NCI-H1092 treated with DMSO at 0.1 percent for 48 hours (cell line): ENCODE data around the gene ERGIC1.
A peak's percentile ranks its signal among the peaks of the same experiment; 100 is the strongest.

Experiments used
- DNase-seq: peaks from one replicate; lab custom pipeline; 2025; lab: John Stamatoyannopoulos, UW

The ERGIC1 gene

DNA sequence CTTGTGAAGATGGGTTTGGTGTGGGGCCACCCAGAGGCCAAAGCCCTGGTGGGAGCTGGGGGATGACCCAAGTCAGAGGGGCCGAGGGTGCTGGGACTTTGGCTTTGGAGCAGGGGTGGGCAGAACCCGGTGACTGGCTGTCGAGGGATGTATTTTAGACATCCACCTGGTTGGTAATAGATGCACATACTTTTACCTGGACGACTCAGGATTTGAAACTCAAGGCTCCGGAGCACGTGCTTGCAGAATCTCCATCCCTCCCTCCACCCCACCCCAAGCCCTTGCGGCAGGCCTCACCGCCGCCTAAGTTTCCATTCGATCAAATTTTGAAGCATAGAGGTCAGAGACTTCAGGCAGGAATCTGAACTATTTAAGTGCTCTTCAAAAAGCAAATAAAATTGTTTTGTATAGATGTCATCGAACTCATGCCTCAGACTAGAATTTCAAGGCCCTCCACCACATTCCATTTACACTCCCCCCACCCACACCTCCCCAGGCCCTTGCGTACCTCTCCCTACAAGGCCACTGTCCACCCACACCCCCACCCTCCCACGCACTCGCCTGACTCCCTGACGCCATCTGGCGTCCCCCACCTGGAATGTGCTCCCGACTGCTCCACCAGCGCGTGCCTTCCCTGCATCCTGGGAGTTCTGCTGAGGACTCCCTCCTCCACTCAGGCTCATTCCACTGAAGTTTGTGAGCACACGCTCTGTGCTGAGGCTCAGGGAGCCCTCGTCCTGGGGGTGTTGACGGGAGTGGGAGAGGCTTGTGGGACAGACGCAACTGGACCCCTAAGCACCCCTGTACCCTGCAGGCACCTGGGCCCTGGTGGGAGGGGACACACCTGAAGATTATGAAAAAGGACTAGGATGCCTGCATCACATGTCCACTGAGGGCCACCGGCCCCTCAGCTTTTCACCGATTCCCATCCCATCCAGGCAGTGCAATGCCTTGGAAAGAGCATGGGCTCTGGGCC lies 68.7 kb downstream of the ERGIC1 start:
- DNase-seq, result no peak

DNA sequence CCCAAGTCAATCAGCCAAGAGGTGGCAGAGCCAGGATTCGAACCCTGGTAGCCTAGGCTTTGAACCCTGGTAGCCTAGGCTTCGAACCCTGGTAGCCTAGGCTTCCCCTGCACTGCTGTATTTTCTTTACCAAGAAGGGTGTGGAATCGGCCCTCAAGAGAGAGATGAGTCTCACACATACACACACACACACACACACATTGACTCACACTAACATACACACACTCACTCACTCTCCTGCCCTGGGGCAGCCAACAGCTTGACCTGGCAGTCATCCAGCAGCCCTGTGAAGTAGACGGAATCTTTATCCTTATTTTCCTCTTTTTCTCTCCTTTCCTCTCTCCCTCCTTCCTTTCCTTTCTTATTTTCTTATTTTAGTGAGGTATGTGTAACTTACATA lies 69.7 kb downstream of the ERGIC1 start:
- no peak for DNase-seq

DNA sequence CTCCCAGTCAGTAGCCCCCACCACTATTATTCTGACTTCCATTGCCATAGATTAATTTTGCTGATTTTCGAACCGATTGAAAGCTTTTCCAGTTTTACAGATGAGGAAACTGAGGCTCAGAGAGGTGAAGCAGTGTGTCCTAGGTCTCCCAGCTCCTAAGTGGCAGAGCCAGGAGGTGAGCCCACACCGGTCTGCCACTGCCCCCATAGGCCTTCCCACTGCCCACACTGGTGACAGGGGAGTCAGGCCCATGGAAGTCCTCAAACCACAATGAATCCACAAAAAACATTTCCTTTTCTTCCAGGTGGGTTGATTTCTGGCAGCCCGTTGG lies 70.2 kb downstream of the ERGIC1 start:
- no peak for DNase-seq

DNA sequence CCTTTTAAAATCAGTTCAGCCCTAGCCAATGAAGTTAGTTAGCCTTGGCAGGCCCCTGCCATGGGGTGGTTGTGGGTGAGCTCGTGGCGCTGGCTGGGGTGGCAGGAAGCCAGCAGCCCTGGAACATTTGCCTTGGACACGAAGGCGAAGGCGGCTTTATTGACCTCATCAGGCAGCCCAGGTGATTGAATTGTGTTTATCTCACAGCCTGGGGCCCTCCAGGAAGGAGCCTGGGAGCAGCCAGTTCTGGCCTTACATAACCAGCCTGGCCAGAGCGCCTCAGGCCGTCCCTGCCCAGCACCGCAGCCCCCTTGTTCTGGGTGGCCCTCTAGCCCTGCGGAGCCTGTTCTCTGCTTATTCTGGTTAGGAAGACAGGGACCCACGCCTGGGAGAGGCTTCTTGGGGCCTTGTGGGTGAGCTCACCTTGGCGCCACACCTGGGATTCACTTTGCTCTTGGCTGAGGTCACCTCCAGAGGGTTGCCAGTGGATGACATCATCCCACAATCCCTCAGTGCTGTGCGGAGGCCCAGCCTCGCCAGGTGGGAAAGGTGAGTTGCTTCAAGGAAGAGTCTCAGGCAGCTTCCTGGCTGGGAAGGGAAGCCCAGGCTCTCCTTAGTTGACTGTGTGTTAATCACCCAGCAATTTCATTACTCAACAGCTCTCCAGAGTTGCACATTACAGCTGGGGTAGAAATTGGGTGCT lies 70.7 kb downstream of the ERGIC1 start:
- DNase-seq, result peak; percentile 35

DNA sequence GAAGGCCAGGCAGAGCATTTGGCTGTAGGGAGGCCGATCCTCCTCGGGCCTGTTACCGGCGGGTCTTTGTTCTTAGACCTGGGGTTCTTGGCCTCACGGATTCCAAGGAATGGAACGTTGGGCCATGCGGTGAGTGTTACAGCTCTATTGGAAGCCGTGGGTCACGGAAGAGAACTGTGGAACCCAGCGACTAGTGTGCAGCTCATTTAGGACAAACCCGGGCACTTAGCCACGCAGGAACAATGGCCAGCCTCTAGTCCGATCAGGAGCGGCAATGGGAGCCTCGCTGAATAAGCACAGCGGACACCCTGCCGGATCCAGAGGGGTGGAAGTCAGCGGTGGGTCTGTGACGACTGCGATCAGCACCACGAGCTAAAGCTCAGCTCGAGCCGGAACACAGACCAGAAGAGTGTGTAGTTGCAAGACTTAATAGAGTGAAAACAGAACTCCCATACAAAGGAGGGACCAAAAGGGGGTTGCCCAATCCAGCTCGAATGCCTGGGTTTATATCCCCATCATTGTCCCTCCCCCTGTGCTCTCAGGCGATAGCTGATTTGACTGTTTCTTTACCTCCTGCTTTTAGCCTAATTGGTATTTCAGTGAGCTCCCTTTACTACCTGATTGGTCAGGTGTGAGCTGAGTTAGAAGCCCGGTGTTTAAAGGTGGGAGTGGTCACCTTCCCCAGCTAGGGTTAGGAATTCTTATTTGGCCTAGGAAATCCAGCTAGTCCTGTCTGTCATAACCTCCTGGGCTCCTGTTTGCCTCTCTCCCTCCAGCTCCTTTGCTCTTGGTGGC lies 71.5 kb downstream of the ERGIC1 start:
- DNase-seq, result no peak

DNA sequence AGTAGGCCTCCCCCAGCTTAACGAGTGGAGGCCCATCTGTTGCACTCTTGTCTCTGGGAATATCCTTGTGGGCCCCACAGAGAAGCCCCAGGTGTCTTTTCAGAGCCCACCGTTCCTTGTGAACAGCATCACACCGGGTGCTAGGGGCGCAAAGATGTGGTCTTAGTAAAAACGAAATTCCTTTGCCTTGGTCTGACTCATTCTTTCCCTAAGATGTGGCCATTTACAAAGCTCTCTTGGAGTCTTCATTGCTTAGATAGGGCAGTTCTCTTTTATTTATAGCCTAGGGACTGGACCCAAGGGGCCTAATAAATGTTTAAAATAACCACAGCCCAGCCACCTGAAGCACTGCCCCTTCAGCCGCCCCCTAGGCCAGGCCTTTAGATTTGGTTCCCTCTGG lies 72.4 kb downstream of the ERGIC1 start:
- DNase-seq, result no peak

DNA sequence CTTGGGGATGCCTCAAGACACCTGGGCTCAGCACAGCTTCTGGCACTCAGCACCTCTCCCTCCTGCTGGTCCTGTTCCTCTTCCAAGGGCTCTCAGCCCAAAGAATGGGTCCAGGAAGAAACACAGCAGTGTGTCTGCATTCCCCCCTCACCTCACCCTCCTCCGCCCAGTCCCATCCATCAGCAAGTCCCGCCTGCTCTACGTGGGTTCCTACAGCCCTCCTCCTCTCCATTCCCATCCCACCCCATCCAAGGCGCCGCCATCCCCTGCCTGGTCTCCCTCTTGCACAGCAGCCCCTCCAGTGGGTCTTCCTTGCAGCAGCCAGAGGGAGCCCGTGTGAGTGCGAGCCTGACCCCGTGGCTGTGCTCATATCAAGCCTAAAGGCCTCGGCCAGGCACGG lies 72.8 kb downstream of the ERGIC1 start:
- DNase-seq, result no peak

DNA sequence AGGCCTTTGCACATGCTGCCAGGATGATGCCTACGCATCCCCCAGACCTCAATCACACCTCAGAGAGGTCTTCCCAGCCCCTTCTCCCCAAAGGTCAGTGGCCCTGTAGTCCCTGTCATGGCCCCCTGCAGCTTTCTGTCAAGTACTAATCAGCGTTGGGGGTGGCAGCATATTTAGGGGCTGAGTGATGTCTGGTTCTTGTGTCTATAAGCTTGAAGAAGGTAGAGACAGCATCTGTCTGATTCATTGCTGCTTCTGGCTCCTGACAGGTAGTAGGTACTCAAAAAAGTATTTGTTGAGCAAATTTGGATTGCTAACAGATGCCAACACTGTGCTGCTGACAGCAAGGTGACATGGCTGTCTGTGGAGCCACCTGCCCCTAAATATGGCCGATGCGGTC lies 73.6 kb downstream of the ERGIC1 start:
- no peak for DNase-seq

DNA sequence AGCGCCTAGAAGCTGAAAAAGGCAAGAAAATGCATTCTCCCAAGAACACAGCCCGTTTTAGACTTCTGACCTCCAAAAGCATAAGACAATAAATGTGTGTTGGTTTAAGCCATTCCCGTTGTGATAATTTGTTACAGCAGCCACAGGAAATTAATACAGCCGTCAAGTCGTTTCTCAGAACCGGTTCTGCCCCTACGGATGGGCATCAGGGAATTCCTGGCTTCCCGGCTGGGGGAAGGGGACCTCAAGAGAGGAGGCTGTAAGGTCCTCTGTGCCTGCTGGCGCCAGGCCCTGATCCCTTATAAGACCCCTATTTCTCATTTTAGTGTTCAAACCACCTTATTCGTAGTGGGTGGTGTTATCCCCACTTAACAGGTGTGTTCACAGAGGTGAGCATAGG lies 74.6 kb downstream of the ERGIC1 start:
- DNase-seq, result no peak

DNA sequence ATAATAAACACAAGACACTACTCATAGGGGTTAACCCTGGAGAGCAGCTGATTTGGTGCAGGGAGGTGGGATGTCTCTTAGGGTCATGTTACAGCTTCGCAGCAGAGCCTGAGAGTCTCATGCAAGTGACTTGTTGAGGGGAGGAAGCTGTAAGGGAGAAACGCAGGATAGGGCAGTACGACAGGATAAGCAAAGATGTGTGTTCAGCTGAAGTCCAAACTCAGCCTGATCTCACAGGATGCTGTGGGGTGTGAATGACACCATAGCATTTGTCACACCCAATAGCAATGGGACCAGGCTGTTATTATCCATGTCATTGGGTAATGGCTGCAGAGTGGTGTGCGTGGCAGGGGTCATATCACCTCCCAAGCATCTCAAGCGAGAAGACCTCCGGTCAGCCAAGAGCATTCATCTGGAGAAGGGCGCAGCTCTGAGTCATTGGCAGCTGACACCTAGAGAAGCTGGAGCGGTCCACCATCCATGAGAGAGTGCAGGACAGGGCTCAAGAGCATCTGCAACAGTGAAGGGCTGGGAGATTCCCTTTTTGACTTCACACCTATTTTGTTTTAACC lies 76.0 kb downstream of the ERGIC1 start:
- DNase-seq, result no peak

DNA sequence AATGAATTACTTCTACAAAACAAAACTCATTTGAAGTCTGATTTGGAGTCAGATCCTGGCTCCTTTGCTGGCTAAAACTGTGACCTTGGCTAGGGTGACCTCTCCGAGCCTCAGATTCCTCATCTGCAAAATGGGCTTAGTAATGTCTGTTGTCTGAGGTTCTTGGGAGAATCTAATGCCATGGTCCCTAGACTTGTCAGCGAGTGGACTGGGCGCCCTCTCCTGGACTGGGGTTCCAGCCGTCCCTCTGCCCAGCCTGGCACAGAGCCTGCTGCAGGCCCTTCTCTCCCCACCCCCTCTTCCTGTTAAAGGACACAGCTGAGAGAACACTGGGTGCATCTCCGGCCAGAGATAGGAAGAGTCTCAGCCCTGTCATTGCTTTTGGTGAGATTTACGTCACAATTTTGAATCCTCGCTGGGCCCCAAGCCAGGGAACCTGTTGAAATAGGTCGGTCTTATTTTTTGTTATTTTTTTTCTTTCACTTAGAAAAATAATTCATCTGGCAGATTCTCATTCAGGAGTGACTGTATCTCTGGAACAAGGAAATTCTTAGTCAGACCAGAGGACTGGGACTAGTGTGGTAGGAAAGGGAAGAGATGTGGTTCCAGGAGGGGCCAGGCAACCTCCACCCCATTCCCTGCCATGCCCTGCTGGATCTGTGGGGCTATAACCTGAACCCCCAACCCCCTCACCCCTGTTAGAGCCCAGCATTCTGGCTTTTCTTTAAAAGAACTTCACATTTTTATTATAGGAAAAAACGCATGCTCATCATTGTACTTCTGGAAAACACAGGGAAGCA lies 77.0 kb downstream of the ERGIC1 start:
- no peak for DNase-seq

DNA sequence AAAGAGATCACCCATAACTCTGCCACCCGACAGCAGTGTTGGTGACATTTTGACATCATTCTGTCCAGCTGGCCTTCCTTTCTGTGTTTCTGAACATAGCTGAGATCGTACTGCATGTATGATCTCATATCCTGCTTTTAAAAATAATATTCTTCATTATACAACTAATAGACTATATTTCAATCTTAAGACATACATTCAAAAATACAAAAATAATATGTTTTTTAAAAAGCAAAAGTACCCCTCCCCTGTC lies 77.5 kb downstream of the ERGIC1 start:
- no peak for DNase-seq

DNA sequence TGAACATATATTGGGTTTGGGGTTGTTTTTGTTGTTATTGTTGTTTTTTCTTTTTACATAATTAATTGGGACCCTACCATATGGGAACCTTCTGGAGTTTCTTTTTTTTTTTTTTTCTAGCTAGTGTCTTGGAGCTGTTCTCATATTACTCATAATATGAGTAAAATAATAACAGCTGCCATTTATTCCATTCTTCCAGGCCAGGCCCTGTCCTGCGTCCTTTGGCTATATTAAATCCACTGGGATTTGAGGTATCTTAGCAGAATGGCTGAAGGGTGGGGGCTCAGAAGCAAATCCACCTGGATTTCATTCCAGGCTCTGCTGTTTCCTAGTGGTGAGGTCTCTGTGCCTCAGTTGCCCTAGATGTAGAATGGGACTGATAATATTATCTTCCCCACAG lies 77.9 kb downstream of the ERGIC1 start:
- no peak for DNase-seq

DNA sequence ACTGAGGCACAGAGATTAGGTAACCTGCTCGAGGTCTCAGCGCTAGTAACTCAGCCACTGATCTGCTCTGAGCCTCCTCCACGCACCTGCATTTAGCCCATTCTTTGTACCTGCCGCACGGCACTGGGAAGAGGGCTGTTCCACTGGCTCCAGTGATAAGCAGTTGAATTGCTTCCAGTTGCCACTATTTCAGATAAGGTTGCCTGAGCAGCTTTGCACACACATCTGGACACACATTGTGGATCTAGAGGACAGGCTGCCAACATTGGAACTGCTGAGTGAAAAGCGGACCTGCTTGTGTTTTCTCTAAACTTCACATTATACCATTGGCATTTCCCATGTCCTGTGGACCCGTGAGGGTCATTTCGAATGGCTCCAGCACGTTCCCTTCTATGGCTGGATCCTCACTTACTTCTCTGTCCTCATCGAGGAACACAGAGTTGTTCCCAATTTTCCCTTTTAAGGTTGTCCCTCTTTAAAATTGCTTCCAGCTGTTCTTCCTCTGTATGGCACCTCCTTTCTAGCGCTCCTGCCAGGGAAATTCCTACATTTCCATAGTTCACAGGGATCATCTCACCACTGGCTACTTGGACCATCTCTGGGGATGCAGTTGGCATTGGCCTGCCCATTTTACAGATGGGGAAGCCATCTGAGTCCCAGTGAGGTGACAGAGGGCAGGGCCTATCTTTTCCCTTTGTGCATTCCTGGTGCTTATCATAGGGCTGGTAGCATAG lies 79.2 kb downstream of the ERGIC1 start:
- no peak for DNase-seq

DNA sequence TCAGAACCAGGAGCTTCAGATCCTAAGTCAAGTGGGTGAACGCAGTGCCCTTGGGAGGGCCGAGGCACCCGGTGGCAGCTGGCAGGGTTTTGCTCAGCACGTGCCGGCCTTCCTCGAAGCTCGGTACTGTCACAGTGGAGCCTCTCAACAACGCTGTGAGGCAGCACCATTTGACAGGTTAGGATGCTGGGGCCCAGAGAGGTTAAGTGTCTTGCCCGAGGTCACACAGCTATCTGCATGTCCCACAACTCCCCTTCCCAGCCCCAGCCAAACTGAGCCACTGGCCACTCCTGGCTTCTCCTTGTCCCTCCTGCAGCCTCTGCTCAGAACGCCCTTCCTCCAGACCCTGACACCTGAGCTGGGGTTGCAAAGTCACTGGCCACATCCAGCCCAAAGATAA lies 81.5 kb downstream of the ERGIC1 start:
- no peak for DNase-seq

DNA sequence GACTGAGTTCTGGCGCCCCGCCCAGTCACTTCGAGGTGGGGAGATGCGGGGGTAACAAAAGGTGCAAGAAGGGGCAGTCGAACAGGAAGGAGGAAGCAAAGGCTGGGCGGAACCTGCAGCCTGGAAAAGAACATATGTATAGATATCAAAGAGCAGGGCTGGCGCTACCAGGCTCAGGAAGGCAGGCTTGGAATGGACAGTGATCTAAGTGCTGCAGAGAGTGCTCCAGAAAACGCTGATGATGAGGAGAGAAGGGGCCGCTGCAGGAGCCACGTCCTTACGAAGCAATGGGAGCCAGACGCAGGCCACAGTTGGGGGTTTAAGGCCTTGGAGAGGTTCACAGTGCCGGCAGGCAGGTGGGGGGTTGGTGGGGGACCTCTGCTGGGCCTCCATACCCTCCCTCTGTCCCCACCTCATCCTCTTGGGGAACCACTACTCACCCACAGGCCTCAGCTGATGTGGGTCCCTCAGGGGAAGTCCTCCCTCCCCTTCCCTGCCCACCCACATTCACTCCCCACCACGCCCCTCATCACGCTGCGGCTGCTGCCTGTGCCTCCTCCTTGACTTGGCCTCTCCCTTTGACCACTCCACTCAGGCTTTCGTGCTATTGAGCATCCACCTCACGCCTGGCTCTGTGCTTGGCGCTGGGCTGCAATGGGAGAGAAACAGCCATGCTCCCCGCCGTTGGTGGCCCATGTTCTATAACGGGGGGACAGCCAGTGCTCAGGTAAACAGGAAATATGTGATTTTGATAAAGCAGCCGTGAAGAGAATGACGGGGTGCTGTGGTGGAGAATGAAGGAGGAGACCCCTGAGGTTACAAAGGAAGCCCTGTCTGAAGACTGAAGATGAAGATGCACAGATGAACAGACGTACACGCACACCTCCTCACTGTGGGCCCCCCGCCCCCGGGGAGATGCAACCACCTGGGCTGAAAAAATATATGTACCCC lies 84.6 kb downstream of the ERGIC1 start:
- no peak for DNase-seq

DNA sequence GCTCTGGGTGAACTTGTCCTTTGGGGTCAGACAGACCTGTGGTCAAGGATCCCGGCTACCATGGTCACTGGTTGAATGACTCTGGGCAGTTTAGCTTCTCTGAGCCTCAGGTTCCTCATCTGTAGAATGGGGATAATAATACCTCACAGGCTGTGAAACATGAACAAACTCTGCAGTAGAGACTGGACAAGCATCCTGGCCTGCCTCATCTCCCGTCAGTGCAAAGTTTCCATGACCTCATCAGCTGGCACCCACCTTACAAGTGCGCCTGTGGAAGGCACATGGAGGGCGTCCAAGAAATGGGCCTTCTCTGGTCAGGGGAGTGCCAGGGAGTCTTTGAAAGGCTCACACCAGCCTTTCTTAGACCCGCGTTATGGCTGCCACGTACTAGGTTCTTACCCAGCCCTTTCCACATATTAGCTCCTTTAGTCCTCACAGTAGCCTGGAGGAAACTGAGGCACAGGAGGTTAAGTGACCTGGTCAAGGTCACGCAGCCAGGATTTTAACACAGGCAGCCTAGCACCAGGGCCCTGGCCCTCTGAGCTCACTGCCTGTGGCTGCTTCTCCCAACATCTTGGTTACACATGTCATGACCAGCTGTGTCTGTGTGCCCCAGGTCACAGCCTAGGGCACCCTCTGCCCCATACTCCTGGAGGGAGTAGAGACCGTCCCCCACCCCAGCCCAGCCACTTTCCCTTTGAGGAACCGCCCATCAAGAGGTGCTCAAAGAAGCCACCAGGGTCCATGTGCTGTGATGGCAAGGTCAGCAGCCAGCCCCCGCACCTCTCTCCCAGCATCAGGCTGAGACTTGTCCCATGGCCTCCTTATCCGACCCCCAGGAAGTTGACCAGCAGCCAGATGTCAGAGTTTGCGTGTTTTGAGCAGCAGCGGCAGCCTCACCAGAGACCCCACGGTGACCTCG lies 85.7 kb downstream of the ERGIC1 start:
- DNase-seq, result no peak

DNA sequence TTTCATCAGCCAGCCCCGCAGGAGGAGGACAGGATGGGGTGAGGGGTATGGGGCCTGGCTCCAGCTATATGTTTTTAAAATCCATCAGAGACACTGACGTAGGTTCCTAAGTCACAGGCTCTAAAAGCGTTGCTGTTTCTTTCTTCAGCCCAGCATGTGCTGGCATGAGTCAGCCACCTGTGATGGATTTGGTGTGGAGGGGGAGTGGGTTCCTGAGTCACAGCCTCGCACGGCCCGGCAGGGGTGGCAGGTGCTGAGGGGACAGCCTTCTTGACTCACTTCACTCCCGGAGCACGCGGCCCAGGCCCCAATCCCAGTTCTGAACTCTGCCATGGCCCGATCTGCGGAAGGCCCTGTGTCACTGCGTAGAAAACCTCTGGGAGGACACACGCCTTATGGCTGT lies 86.4 kb downstream of the ERGIC1 start:
- no peak for DNase-seq

DNA sequence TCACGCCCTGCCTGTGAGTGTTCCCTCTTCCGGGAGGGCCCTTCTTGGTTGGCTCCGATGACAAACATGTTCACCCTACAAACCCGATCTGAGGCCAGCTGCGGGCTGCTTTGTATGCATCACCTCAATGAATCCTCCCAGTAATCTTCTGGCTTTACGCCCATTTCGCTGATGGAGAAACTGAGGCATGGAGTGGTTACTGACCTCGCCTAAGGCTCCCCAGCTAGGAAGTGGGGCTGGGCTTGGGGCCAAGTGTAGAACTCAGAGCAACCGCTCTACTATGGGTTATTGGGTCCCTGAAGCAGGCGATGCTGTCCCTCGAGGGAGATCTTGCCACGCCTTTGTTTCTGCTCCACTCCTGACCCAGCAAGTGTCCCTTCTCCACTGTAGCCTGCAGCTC lies 86.9 kb downstream of the ERGIC1 start:
- no peak for DNase-seq
